OCI-LY1 (cell line): ENCODE data around the gene IQSEC3.

Source experiments
- CTCF ChIP-seq: fragments of 200-600 bp; sonication (generic), shearing (Covaris generic); IDR thresholded peaks from 2 replicates; pipeline ENCODE4 v1.5.1; 2017; ENCODE audit warnings: mild to moderate bottlenecking, antibody characterized with exemption, low read length, moderate library complexity, mixed read lengths
- EZH2 ChIP-seq: fragments of 200-600 bp; sonication (generic), shearing (Covaris generic); IDR thresholded peaks from 2 replicates; pipeline ENCODE4 v1.8.0; 2017; ENCODE audit warnings: borderline replicate concordance, mixed run types, mild to moderate bottlenecking, antibody characterized with exemption, low read length, moderate library complexity, mixed read lengths

GRCh38 chr12:211142-211465, 144.5 kb downstream of the IQSEC3 start:
- no peak for TF ChIP-seq CTCF
- no peak for TF ChIP-seq EZH2
